Heart left ventricle (tissue), 16 donors: Measurements from ENCODE around the gene ERF. TPM values are rescaled to one million over a fixed set of nuclear protein-coding genes. Genes with fewer than 3 reads are reported as not detected.
"Not testable (repeated sequence)": the region's sequence is repeated elsewhere in the genome, so short reads cannot be mapped to it uniquely, and the experiment has no call there.

Source experiments
- ATAC-seq, 4 donors: fragments of 200-7000 bp; cut with Tn5 transposase; one replicate each; pipeline ENCODE4 v1.9.1; 2020 to 2022; ENCODE audit warnings: moderate library complexity in 4 of 4, mild to moderate bottlenecking in 3 of 4, moderate number of reproducible peaks in 1 of 4
- DNase-seq, 5 donors: peaks; one replicate each; pipeline ENCODE4 v3.0.0-alpha.2; 2020
- H3K27ac ChIP-seq, 12 donors: fragments of 200-600 bp; sonication (generic) in 4 of 12; one replicate each; pipeline versions ENCODE4 v1.5.0 to v1.8.0; 2016 to 2022; ENCODE audit warnings: mild to moderate bottlenecking in 2 of 12
- H3K27me3 ChIP-seq, 9 donors: fragments of 200-600 bp; sonication (generic) in 2 of 9; one replicate each; pipeline versions ENCODE4 v1.5.1 to v1.8.0; 2016 to 2022; ENCODE audit warnings: mild to moderate bottlenecking in 3 of 9
- H3K36me3 ChIP-seq, 9 donors: fragments of 200-600 bp; sonication (generic) in 2 of 9; one replicate each; pipeline versions ENCODE4 v1.5.0 to v1.8.0; 2018 to 2022; ENCODE audit warnings: mild to moderate bottlenecking in 2 of 9
- H3K4me1 ChIP-seq, 12 donors: fragments of 200-600 bp; sonication (generic) in 4 of 12; one replicate each; pipeline versions ENCODE4 v1.5.0 to v1.8.0; 2016 to 2022; ENCODE audit warnings: mild to moderate bottlenecking in 3 of 12
- H3K4me3 ChIP-seq, 12 donors: fragments of 200-600 bp; sonication (generic) in 4 of 12; one replicate each; pipeline versions ENCODE4 v1.5.0 to v1.8.0; 2017 to 2022; ENCODE audit warnings: mild to moderate bottlenecking in 9 of 12, moderate library complexity in 4 of 12
- H3K9me3 ChIP-seq, 12 donors: fragments of 200-600 bp; sonication (generic) in 4 of 12; one replicate each; pipeline versions ENCODE4 v1.5.0 to v1.8.0; 2016 to 2022; ENCODE audit warnings: mild to moderate bottlenecking in 1 of 12
- POLR2A ChIP-seq, 2 donors: fragments of 450-650 bp; IDR thresholded peaks; one replicate each; pipeline ENCODE4 v1.6.1; 2017; ENCODE audit warnings: antibody characterized with exemption in 2 of 2, mild to moderate bottlenecking in 2 of 2, moderate library complexity in 2 of 2
- WGBS, 4 donors: extraction: QIAGEN DNeasy Blood & Tissue Kit in 2 of 4; methylation state at CpG; one replicate each; pipeline versions ENCODE4 v1.1.5 to v1.1.7; 2013 to 2018; 5-methylcytosine and 5-hydroxymethylcytosine counted together
- intact Hi-C, 10 donors: fragments of 100-400 bp; cut with DNase I; formaldehyde crosslinking; loops; one replicate each; pipeline versions ENCODE4 v1.11.1 to v1.14.2; 2022
- polyA plus RNA-seq, 2 donors: library from polyadenylated mRNA; stranded (reverse); fragments of 200-250 nt; gene quantifications; one replicate each; pipeline ENCODE4 v1.2.3, GENCODE V29; 2013
- total RNA-seq, 9 donors: library from RNA; depleted of rRNA in 2 of 9; stranded (reverse); fragments of >200 nt in 2 of 9; fragmentation: NEBNext Ultra II Directional in 3 of 9; extraction: Animal tissue kit (Norgen Biotek cat#: 25700) in 3 of 9; gene quantifications; one replicate each; pipeline versions ENCODE4 v1.1.0 to v1.2.4, GENCODE V29; 2016 to 2023
- TF ChIP-seq, protein P1 (sequence below), 12 donors: fragments of 200-600 bp; sonication (generic) in 4 of 12; IDR thresholded peaks; one replicate each; pipeline versions ENCODE4 v1.5.0 to v1.8.0; 2018 to 2022; ENCODE audit warnings: antibody characterized with exemption in 12 of 12, mild to moderate bottlenecking in 5 of 12
- donor health status: ischemic (EF 13 %, LVEDD 7.1; RV severe dilation, severe dysfunction).
- donor health status: healthy with polysubstance abuse.
- donor health status: DM: no; HTN: yes; CAD: no.
- donor health status: DM: no; HTN: no; CAD: no.
- donor health status: ischemic (EF 25% LVEDD 6.9; RV normal size, moderate dysfunction).
- donor health status: ischemic (EF 25% LVEDD 5.7; RV mildly dilated, moderate dysfunction).
- donor health status: healthy.
- donor health status: DM: yes; HTN: yes; CAD: no.
- donor health status: ischemic (EF 35%, LVEDD 5.7; RV mildly dilated, moderate dysfunction).
- donor health status: nonischemic (EF 11% LVEDD 7.7; RV severe dilation, severe dysfunction).
- donor health status: DM: yes; HTN: yes; CAD: no.
- donor health status: PGD.
- donor health status: ischemic (EF 29% LVEDD 5.4; RV normal size, mild dysfunction).
- donor health status: nonischemic (EF 23%, LVEDD 6.1; RV moderate dilation, normal function).

The ERF gene
- total and polyA plus RNA-seq, 11 donors, result 26.1 to 49.7 (median 35.5) TPM

- H3K27me3 ChIP-seq, result no peaks in the 10 kb centered on the region
- peak overlapping the region in 11 of 12 donors; percentile 33 to 81 (median 69) for H3K4me3 ChIP-seq
- H3K36me3 ChIP-seq, result peaks cover 0 to 12% (median 7%) of the 10 kb centered on the region in 9 donors
- WGBS, 4 donors, result 6 to 8% (median 7%) methylated on average over 12 to 13 of the region's 13 CpGs
- TF ChIP-seq, protein P1, sequence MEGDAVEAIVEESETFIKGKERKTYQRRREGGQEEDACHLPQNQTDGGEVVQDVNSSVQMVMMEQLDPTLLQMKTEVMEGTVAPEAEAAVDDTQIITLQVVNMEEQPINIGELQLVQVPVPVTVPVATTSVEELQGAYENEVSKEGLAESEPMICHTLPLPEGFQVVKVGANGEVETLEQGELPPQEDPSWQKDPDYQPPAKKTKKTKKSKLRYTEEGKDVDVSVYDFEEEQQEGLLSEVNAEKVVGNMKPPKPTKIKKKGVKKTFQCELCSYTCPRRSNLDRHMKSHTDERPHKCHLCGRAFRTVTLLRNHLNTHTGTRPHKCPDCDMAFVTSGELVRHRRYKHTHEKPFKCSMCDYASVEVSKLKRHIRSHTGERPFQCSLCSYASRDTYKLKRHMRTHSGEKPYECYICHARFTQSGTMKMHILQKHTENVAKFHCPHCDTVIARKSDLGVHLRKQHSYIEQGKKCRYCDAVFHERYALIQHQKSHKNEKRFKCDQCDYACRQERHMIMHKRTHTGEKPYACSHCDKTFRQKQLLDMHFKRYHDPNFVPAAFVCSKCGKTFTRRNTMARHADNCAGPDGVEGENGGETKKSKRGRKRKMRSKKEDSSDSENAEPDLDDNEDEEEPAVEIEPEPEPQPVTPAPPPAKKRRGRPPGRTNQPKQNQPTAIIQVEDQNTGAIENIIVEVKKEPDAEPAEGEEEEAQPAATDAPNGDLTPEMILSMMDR (IDR thresholded peaks at IDR 0.05), result no peak
- no peak for TF ChIP-seq POLR2A (IDR thresholded peaks at IDR 0.05)
- intact Hi-C loops, result loop anchor here in 4 of 10 donors (1.0 to 2.0 kb wide), 4 partner anchors 12 to 25 kb away; partner anchors contain the start of genes ERF (in 4 of the 4) and GSK3A (in 1 of the 4)
- DNase-seq, result peak in 2 of 5 donors; percentile 35 to 55
- no peaks in the 10 kb centered on the region for H3K9me3 ChIP-seq
- no peak for ATAC-seq
- peaks cover 8 to 33% (median 29%) of the 10 kb centered on the region in 12 donors for H3K4me1 ChIP-seq
- H3K27ac ChIP-seq, result peak overlapping the region; percentile 19 to 100 (median 97)
Observed at GRCh38 chr19:42267644-42268141, 12.8 kb upstream of the ERF start.

DNA sequence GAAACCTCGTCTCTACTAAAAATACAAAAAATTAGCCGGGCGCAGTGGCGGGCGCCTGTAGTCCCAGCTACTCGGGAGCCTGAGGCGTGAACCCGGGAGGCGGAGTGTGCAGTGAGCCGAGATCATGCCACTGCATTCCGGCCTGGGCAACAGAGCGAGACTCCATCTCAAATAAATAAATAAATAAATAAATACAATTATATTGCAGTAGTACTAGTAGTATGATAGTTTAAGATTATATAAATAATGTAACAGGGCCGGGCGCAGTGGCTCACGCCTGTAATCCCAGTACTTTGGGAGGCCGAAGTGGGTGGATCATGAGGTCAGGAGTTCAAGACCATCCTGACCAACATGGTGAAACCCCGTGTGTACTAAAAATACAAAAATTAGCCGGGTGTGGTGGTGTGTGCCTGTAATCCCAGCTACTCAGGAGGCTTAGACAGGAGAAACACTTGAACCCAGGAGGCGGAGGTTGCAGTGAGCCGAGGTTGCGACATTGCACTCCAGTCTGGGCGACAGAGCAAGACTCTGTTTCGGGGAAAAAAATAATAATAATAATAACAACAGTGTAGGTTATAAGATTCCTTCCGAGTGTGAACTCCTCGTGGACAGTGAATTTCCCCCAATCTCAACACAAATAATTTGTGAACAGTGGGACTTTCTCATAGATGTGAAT, 12.1 kb upstream of the ERF start:
- H3K9me3 ChIP-seq, ATAC-seq, intact Hi-C loops, H3K36me3 ChIP-seq, DNase-seq, H3K4me3 ChIP-seq, H3K27me3 ChIP-seq: not testable (repeated sequence)
- peaks cover 8 to 30% (median 28%) of the 10 kb centered on the region in 12 donors for H3K4me1 ChIP-seq
- 93 to 95% (median 94%) methylated on average over 24 to 25 of the region's 25 CpGs for WGBS, 4 donors
- peak overlapping the region in 5 of 12 donors; percentile 93 to 99 (median 96) for H3K27ac ChIP-seq

DNA sequence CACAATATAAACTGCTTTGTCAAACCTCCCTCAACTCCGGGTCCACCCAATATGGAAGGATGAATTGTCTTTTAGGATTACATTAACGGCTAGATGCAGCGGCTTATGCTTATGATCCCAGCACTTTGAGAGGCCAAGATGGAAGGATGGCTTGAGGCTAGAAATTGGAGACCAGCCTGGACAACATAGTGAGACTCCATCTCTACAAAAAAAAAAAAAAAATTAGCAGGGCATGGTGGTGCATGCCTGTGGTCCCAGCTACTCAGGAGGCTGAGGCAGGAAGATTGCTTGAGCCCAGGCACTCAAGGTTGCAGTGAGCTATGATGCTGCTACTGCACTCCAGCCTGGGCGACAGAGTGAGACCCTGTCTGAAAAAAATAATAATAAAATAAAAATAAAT, 11.2 kb upstream of the ERF start:
- H3K27me3 ChIP-seq, H3K27ac ChIP-seq, H3K36me3 ChIP-seq, H3K4me3 ChIP-seq, H3K9me3 ChIP-seq, ATAC-seq, intact Hi-C loops: not testable (repeated sequence)
- DNase-seq, result peak in 1 of 5 donors; percentile 7
- peaks cover 7 to 23% (median 20%) of the 10 kb centered on the region in 12 donors for H3K4me1 ChIP-seq
- WGBS, 4 donors, result 92 to 96% (median 94%) methylated on average over 4 of the region's 4 CpGs

GRCh38 chr19:42261763-42262162, 6.8 kb upstream of the ERF start:
- Histone ChIP-seq H3K4me1 (peaks cover 0 to 6% (median 3%) of the 10 kb centered on the region in 12 donors), H3K36me3 (no peaks in the 10 kb centered on the region), H3K27ac (no peak overlapping the region), H3K4me3 (no peak overlapping the region), H3K9me3 (no peaks in the 10 kb centered on the region), H3K27me3 (no peaks in the 10 kb centered on the region)
- ATAC-seq (no peak), DNase-seq (no peak)
- TF ChIP-seq POLR2A (IDR thresholded peaks at IDR 0.05), result no peak
- TF ChIP-seq, protein P1 (IDR thresholded peaks at IDR 0.05), result no peak
- WGBS, 4 donors, result 88 to 98% (median 92%) methylated on average over 3 of the region's 3 CpGs
- intact Hi-C loops, result no loop called here

DNA sequence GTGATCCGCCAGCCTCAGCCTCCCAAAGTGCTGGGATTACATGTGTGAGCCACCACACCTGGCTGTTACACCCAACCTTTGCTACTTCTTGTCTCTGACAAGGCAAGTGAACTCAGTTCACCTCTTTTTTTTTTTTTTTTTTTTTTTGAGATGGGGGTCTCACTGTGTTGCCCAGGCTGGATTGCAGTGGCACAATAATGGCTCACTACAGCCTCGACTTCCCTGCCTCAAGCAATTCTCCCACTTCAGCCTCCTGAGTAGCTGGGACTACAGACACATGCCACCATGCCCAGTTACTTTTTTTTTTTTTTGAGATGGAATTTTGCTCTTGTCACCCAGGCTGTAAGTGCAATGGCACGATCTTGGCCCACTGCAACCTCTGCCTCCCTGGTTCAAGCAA, 2.9 kb upstream of the ERF start:
- intact Hi-C loops, H3K9me3 ChIP-seq, H3K4me3 ChIP-seq, H3K27me3 ChIP-seq, ATAC-seq, DNase-seq, H3K27ac ChIP-seq, H3K36me3 ChIP-seq: not testable (repeated sequence)
- 89 to 94% (median 92%) methylated on average over 3 of the region's 3 CpGs for WGBS, 4 donors
- peaks cover 0 to 26% (median 13%) of the 10 kb centered on the region in 12 donors for H3K4me1 ChIP-seq
